NCI-H2196 treated with DMSO at 0.1 percent for 48 hours (cell line): Measurements from ENCODE around the gene CCDC54.
"Not testable (repeated sequence)": the region's sequence is repeated elsewhere in the genome, so short reads cannot be mapped to it uniquely, and the experiment has no call there.

Experiments used
- DNase-seq: peaks from one replicate; lab custom pipeline; 2025; ENCODE audit not compliant: unreplicated experiment; lab: John Stamatoyannopoulos, UW

Gene CCDC54

DNA sequence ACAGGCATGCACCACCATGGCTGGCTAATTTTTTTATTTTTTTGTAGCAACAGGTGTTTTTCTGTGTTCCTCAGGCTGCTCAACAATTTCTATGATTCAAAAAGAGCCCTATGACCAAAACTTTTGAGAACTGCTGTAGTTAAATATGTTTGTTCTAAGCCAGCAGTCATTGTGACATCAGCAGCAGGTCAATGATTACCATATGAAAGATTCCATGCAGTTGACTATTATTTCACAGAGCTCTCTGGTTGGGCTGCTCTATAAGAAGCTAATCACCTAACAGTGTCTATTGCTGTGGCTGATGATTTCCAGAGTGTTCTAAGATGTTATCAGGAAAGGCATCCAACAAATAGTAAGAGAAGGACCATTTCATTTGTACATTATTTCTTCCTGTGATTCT, at the start of gene CCDC54:
Gene CCDC54 (plus strand): TSS at position 289 of the 400 bp plus-strand sequence. CDS start 149 bp downstream, outside the sequence.
- no peak for DNase-seq

GRCh38 chr3:107328069-107328468, 49.2 kb upstream of the CCDC54 start:
- no peak for DNase-seq

DNA sequence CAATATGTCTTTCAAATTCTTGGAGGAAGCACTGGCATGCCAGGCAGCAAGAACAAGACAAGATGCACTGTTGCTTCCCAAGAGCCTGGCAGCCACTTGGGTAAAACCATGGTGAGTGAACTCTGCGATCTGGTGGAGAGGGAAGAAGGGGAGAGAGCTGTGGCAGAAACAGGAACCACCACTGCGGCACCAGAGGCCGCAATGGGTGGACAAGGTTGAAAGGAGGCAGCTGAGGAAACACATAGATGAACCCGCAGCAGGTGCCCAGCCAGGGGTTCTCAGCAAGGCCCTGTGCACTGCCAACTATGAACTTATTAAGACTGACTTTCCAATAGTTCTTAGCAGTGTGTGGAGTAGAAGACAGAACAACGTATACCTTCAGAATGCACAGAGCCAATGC, 48.2 kb upstream of the CCDC54 start:
- no peak for DNase-seq

- not testable (repeated sequence) for DNase-seq
These were observed 37.5 kb upstream of the CCDC54 start for GRCh38 chr3:107339690-107340089.

DNA sequence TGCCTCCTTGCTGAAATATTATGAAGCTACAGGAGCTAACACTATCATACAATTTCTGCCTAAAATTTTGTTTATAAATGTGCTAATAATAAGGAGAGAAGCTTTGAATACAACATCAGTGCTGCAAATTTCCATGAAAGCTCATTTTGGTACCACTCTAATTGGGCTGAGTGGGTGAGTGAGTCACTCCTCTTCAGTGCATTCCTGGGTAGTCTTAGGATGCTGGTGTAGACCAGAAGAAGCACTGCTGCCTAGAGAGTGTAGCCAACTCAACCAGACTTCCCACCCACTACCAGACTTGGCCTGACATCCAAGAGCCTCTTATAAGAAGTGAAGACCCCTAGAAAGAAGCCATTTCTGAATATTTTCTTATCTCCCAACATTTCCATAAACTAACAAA, 32.5 kb upstream of the CCDC54 start:
- DNase-seq = no peak

DNA sequence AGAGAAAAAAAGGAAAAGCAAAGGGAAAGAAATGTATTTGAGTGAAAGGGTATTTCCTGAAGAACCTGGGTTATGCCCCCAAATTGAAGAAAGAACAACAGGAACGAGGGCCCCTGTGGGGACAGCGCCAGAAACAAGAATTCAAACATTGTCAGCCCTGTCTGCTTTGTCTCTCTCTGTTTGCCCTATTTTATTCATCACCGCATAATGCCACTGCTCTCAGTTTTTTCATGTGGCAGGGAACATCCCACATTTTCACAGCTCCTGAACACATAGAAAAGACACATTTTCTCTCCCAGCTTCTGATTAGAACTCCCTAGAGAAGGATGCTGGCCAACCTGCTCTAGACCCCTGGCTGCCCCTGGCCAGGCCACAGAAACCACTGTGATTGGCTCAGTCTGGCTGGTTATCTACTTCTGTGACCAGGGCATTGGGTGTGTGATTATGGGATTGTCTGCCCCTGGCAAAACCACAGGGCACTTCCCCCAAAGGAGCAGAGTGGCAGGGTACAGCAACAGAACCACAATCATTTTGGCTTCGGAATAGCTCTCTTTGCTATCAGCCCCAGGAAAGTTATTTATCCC, 31.3 kb upstream of the CCDC54 start:
- DNase-seq = no peak

- DNase-seq = no peak
These were observed 30.7 kb upstream of the CCDC54 start for GRCh38 chr3:107346564-107346963.

DNA sequence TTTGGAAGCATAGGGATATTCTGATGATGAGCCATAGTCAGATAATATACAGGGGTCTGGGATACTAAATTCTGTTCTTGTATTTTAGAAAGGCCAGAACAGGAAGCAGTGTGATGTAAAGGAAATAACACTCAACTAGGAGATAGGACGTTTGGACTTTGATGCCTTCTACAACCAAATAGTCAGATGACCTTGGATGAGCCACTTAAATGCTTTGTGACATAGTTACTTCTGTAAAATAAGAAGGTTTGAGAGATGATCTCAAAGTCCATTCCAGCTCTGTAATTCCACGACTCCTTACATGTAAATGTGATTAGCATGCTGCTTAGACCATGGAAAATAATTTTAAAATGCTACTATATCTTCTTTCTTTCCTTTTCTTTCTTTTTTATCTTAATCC, 29.5 kb upstream of the CCDC54 start:
- no peak for DNase-seq

DNA sequence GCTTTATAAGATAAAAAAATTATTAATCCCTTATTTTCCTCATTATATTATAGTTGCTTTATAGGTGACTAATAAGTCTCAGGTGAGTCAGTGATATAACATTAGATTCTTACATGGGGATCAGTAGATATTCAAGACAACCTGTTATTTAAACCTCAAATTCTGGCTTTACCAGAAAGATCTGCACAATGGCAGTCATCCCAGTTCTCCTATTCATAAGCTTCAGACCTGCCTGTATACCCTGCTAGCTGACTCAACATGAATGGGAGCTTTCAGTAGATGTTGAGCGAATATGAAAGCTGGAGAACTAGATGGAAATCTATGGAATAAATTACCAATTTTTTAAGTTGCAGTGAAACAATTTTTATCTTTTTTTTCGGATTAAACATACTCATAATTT, 20.5 kb upstream of the CCDC54 start:
- DNase-seq = no peak

GRCh38 chr3:107361633-107362032, 15.6 kb upstream of the CCDC54 start:
- no peak for DNase-seq

DNA sequence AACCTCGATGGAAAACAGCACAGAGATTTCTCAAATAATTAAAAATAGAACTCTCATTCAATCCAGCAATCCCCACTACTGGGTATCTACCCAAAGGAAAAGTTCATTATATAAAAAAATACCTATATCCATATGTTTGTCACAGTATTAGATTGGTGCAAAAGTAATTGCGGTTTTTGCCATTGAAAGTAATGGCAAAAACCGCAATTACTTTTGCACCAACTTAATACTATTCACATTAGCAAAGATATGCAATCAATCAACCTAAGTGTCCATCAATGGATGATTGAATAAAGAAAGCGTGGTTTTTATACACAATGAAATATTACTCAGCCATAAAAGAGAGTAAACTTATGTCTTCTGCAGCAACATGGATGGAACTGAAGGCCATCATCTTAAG, 12.2 kb upstream of the CCDC54 start:
- no peak for DNase-seq

GRCh38 chr3:107366766-107367165, 10.5 kb upstream of the CCDC54 start:
- DNase-seq = no peak

GRCh38 chr3:107367353-107367752, 9.9 kb upstream of the CCDC54 start:
- DNase-seq = no peak

DNA sequence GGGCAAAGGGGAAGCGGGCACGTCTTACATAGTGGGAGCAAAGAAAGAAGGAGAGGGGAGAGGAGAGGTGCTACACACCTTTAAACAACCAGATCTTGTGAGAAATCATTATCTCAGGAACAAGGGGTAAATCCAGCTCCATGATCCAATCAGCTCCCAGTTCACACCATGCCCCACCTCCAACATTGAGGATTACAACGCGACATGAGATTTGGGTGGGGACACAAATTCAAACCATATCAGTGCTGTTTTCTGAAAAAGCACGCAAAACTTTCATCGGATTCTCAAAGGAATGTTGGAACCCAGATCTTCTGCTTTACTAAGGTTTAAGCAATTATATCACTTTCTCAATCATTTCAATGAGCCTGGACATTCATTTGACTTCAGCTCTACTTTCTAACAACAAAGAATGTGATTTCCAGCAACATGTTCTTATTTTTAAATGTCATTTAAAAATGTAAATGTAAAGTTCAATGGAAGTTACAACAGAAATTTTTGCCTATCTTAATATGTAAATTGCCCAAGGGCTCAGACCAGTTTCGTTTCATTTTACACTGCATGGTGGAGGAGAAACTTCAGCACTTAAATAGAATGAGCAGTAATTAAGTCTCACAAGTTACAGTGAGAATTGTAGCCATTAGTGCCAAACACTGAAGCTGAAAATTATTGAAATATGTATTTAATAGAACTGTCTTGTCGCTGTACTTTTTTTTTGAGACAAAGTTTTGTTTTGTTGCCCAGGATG, 8.4 kb upstream of the CCDC54 start:
- DNase-seq = no peak

GRCh38 chr3:107369791-107370190, 7.4 kb upstream of the CCDC54 start:
- no peak for DNase-seq

- no peak for DNase-seq
These were observed 6.3 kb upstream of the CCDC54 start for GRCh38 chr3:107370907-107371306.

- DNase-seq = no peak
These were observed 4.7 kb upstream of the CCDC54 start for GRCh38 chr3:107372506-107372905.

GRCh38 chr3:107373896-107374295, 3.3 kb upstream of the CCDC54 start:
- no peak for DNase-seq

DNA sequence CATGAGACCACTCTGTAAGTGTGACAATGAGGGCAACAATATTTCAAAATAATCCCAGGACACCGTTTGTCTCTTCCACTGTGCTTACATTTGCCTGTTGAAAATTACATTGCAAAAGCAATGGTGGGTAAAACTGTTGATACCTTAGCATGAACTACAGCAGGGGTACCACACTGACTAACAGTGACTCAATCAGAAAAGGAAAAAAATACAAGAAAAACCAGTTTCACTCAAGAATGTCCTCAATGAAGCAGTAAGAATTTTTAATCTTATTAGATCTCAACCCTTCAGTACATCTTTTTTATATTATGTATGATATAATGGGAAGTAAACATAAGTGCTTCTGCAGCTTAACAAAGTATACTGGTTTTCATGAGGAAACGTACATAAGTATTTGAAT, 1.6 kb upstream of the CCDC54 start:
- DNase-seq = no peak

DNA sequence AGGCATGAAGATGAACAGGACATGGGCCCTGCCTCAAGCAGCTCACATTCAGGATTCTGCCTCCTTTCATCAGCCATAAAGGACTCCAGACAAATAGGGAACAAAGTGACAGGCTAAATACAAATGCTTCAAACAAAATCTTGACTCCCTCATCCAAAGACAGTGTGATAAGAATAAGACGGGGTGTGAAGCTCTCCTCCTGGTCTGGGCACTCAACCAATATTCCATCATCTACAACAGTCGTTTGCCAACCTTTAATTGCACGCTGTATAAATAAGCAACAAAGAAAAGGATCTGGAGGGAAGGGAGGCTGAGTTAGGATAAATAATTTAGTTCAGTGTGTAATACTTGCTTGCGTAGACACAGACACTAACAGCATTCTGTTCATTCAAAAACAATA, 5.4 kb downstream of the CCDC54 start:
- no peak for DNase-seq

- no peak for DNase-seq
These were observed 7.2 kb downstream of the CCDC54 start for GRCh38 chr3:107384428-107384827.

- DNase-seq = no peak
These were observed 7.7 kb downstream of the CCDC54 start for GRCh38 chr3:107384907-107385306.

DNA sequence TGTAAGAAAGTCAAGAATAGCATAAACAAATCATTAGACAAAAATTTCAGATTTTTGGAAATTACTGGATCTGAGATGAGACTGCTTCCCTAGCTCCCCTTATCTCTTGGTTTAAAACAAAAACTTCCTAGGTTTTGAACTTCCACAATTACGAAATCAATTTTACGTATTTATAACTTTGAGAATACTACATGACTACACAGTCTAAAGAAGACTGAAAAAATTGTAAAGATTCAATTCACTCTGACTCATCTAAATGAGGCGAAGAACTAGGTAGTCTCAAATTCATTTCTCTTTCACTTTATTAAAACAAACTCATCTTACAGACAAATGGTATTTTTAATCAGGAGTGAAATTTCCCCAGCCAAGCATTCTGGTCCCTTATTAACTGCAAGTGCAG, 10.3 kb downstream of the CCDC54 start:
- no peak for DNase-seq
